ENCODE data around the gene FAM210A.

DNA sequence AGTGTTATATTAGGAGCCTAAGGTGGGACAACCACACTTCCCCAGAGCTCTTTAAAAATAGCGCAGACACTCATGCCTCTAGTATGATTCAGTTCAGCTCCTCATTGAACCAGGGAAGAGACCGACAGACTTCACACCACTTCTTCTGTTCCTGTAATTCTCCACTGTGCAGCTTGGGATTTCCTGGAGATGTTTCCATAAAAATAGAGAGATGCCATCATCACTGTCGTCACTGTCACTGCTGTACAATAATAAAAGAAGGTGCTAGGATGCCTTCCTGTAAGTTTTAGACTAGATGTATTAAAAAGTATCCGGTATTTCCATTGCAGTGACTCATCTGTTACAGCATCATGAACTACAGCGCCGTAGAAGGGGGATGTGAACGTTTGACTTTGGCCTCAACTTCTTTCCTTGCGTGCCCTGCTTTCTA, 110.9 kb downstream of the FAM210A start:
- TF ChIP-seq, protein P1, sequence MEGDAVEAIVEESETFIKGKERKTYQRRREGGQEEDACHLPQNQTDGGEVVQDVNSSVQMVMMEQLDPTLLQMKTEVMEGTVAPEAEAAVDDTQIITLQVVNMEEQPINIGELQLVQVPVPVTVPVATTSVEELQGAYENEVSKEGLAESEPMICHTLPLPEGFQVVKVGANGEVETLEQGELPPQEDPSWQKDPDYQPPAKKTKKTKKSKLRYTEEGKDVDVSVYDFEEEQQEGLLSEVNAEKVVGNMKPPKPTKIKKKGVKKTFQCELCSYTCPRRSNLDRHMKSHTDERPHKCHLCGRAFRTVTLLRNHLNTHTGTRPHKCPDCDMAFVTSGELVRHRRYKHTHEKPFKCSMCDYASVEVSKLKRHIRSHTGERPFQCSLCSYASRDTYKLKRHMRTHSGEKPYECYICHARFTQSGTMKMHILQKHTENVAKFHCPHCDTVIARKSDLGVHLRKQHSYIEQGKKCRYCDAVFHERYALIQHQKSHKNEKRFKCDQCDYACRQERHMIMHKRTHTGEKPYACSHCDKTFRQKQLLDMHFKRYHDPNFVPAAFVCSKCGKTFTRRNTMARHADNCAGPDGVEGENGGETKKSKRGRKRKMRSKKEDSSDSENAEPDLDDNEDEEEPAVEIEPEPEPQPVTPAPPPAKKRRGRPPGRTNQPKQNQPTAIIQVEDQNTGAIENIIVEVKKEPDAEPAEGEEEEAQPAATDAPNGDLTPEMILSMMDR (IDR thresholded peaks at IDR 0.05) = no peak
- TF ChIP-seq POLR2AphosphoS5 (IDR thresholded peaks at IDR 0.05) (no peak), EP300 (IDR thresholded peaks at IDR 0.05) (no peak)
